ENCODE measurements around the gene RADX.

The RADX gene, protein sequence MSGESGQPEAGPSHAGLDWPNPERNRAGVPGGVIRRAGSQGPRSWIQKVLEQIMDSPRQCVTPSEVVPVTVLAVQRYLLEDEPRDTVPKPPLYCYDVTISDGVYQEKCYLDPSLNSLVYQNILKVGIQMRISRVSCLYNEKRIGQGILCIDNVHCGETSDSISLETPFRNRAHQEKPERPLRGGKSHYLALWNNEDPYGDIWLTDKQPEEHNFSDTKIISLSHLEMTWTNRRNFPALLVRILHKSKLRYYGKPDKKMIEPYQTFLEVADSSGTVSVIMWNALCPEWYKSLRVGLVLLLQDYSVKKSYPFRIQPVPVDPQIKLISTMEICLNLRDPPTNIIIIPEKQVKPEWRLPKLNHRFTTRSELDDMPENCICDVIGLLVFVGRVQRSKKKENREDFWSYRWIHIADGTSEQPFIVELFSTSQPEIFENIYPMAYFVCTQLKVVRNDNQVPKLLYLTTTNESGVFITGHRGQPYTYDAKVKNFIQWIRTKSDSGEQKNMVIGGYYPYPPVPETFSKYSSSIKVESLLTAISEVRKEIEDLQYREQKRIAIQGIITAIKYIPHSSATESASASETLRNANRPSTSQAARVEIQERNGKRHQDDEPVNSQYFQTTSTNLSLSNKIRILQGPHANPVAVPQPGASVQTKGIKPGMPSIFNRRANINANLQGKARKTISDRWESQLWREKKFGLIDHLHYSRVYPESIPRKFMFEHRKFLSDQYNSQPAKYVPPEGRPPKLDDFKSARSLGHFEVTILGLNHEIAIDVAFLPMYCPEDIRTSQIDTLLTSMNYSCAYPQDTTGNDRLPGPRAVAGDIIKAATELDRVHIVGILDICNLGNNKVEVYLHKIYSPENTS

DNA sequence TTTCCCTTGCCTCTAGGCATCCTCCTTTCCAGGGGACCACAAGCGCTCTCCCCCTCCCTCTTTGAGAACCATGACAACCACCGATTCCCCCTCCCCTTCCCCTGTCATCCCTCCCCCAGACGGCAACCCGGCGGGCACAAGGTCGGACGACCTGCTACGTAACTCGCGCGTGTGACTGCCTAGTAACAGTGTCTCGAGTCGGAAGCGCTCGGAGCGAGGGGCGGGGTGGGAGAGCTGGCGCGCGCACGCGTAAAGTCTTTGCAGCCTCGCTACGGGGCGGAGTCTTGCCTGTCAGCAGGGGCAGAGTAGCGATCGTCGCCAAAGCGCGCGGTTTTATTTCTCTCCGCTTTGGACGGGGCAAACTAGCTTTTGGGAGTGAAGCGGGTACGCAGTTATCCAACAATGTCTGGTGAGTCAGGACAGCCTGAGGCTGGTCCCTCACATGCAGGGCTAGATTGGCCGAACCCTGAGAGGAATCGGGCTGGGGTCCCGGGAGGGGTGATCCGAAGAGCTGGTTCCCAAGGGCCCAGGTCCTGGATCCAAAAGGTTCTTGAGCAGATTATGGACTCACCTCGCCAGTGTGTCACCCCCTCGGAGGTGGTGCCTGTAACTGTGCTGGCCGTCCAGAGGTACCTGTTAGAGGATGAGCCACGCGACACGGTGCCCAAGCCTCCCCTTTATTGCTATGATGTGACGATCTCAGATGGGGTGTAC, at the start of gene RADX:
RADX (plus strand) TSS at position 300 of the 714 bp plus-strand sequence; CDS start at position 403, 103 bp downstream.
- H3K36me3 ChIP-seq (ENCODE audit: insufficient read depth, low read length): no peaks in the 10 kb centered on the region

DNA sequence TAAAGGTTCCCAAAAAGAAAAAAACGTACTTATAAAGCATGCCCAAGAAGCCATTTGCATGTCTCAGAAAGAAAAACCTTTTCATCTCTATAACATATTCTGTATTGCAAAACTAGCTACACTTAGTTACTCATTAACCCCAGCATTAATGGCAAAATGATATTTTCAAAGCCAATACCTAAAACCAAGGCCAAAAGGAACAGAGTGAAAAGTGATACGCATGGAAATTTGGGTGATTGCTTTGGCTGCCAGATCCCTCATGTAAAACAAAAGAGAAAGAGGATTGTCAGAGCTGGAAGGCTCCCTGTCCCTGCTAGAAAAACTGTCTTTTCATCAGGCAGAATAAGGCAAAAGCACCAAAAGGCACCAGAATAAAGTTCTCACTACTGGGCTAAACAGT, 46.8 kb upstream of the RADX start:
- Histone ChIP-seq H3K27me3 (ENCODE audit: insufficient read depth, low read length, poor library complexity) (no peaks in the 10 kb centered on the region), H3K36me3 (ENCODE audit: insufficient read depth, low read length) (no peaks in the 10 kb centered on the region), H3K27ac (ENCODE audit: low read length) (no peak overlapping the region), H3K9me3 (ENCODE audit: insufficient read depth, low read length, severe bottlenecking) (no peaks in the 10 kb centered on the region), H3K9ac (ENCODE audit: low read depth, low read length) (no peak overlapping the region), H3K79me2 (ENCODE audit: insufficient read depth, low read length) (no peaks in the 10 kb centered on the region), H3K4me3 (ENCODE audit: low read depth in 1 of 2, low read length in 2 of 2) (no peak overlapping the region), H2AFZ (ENCODE audit: low read depth, low read length) (no peak overlapping the region), H4K20me1 (ENCODE audit: insufficient read depth, low read length) (no peaks in the 10 kb centered on the region), H3K4me1 (ENCODE audit: insufficient read depth, low read length) (no peaks in the 10 kb centered on the region), H3K4me2 (ENCODE audit: insufficient read depth, low read length) (no peak overlapping the region)
- no peak for ATAC-seq (ENCODE audit: insufficient read depth, low read depth)
- DNase-seq: no peak
- TF ChIP-seq, protein P1, sequence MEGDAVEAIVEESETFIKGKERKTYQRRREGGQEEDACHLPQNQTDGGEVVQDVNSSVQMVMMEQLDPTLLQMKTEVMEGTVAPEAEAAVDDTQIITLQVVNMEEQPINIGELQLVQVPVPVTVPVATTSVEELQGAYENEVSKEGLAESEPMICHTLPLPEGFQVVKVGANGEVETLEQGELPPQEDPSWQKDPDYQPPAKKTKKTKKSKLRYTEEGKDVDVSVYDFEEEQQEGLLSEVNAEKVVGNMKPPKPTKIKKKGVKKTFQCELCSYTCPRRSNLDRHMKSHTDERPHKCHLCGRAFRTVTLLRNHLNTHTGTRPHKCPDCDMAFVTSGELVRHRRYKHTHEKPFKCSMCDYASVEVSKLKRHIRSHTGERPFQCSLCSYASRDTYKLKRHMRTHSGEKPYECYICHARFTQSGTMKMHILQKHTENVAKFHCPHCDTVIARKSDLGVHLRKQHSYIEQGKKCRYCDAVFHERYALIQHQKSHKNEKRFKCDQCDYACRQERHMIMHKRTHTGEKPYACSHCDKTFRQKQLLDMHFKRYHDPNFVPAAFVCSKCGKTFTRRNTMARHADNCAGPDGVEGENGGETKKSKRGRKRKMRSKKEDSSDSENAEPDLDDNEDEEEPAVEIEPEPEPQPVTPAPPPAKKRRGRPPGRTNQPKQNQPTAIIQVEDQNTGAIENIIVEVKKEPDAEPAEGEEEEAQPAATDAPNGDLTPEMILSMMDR (IDR thresholded peaks at IDR 0.05; ENCODE audit: borderline replicate concordance, extremely low read depth, low read length, poor library complexity, severe bottlenecking): no peak
- no peak for TF ChIP-seq EZH2 (IDR thresholded peaks at IDR 0.05; ENCODE audit: borderline replicate concordance, low read depth, low read length, severe bottlenecking)

More for the DNA sequence above, at the start of gene RADX:
- Histone ChIP-seq H3K4me2 (ENCODE audit: insufficient read depth, low read length) (no peak within 1 kb of the TSS), H3K79me2 (ENCODE audit: insufficient read depth, low read length) (no peaks in the 10 kb centered on the region), H3K9ac (ENCODE audit: low read depth, low read length) (no peak within 1 kb of the TSS), H3K4me1 (ENCODE audit: insufficient read depth, low read length) (no peaks in the 10 kb centered on the region), H2AFZ (ENCODE audit: low read depth, low read length) (no peak within 1 kb of the TSS), H3K9me3 (ENCODE audit: insufficient read depth, low read length, severe bottlenecking) (no peaks in the 10 kb centered on the region), H3K4me3 (ENCODE audit: low read depth in 1 of 2, low read length in 2 of 2) (no peak within 1 kb of the TSS), H4K20me1 (ENCODE audit: insufficient read depth, low read length) (no peaks in the 10 kb centered on the region), H3K27me3 (ENCODE audit: insufficient read depth, low read length, poor library complexity) (no peaks in the 10 kb centered on the region), H3K27ac (ENCODE audit: low read length) (no peak within 1 kb of the TSS)
- ATAC-seq (ENCODE audit: insufficient read depth, low read depth) (no peak), DNase-seq (no peak)
- TF ChIP-seq, protein P1 (IDR thresholded peaks at IDR 0.05; ENCODE audit: borderline replicate concordance, extremely low read depth, low read length, poor library complexity, severe bottlenecking): no peak
- TF ChIP-seq EZH2 (IDR thresholded peaks at IDR 0.05; ENCODE audit: borderline replicate concordance, low read depth, low read length, severe bottlenecking): no peak

DNA sequence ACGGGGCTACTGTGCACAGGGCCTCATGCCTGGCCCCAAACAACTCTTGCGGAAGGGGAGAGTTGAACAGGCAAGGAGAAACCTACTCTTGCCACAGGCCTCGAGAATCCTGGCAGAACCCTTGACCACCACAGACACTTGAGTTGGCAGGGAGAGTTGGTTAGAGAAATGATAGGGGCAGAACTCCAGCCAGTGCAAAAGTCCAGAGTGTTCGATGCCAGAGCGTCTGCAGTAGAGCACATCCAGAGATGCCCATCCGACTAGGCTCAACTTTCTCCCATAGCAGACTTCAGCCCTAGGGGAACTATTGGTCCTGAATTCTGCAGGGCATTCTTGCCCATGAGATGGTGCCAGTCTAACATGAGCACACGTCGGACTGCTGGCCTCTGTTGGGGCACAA, 45.4 kb upstream of the RADX start:
- no peak for TF ChIP-seq EZH2 (IDR thresholded peaks at IDR 0.05; ENCODE audit: borderline replicate concordance, low read depth, low read length, severe bottlenecking)
- TF ChIP-seq, protein P1 (IDR thresholded peaks at IDR 0.05; ENCODE audit: borderline replicate concordance, extremely low read depth, low read length, poor library complexity, severe bottlenecking): no peak
- no peak overlapping the region for H3K4me2 ChIP-seq (ENCODE audit: insufficient read depth, low read length)
- no peaks in the 10 kb centered on the region for H3K4me1 ChIP-seq (ENCODE audit: insufficient read depth, low read length)
- ATAC-seq (ENCODE audit: insufficient read depth, low read depth): no peak
- H2AFZ ChIP-seq (ENCODE audit: low read depth, low read length): no peak overlapping the region
- H3K9me3 ChIP-seq (ENCODE audit: insufficient read depth, low read length, severe bottlenecking): no peaks in the 10 kb centered on the region
- H4K20me1 ChIP-seq (ENCODE audit: insufficient read depth, low read length): no peaks in the 10 kb centered on the region
- H3K27me3 ChIP-seq (ENCODE audit: insufficient read depth, low read length, poor library complexity): no peaks in the 10 kb centered on the region
- H3K9ac ChIP-seq (ENCODE audit: low read depth, low read length): no peak overlapping the region
- no peak for DNase-seq
- no peaks in the 10 kb centered on the region for H3K36me3 ChIP-seq (ENCODE audit: insufficient read depth, low read length)
- no peak overlapping the region for H3K4me3 ChIP-seq (ENCODE audit: low read depth in 1 of 2, low read length in 2 of 2)
- H3K79me2 ChIP-seq (ENCODE audit: insufficient read depth, low read length): no peaks in the 10 kb centered on the region
- no peak overlapping the region for H3K27ac ChIP-seq (ENCODE audit: low read length)

All from DND-41 (cell line).